SK-N-SH (cell line): Measurements from ENCODE around the gene CCDC102B. TPM values are rescaled to one million over a fixed set of nuclear protein-coding genes. Genes with fewer than 3 reads are reported as not detected.

Experiments used
- CTCF ChIA-PET: fragments of 300-600, 350-600 bp; formaldehyde crosslinking; extraction: SDS; loops from one replicate; lab custom pipeline; 2021; lab: Yijun Ruan, JAX
- POLR2A ChIA-PET: fragments of 350-600 bp; sonication (Branson Sonifier 250); formaldehyde crosslinking; extraction: SDS; loops from one replicate; lab custom pipeline; 2020; ENCODE audit warnings: antibody characterized with exemption, inconsistent platforms; lab: Yijun Ruan, JAX
- DNase-seq: peaks from one replicate; pipeline ENCODE4 v3.0.0; 2012
- H2AFZ ChIP-seq: fragments of 200-600 bp; sonication (generic); 2 replicates; pipeline ENCODE4 v1.8.1; 2016; ENCODE audit warnings: antibody characterized with exemption, mild to moderate bottlenecking, low read depth
- H3F3A ChIP-seq: fragments of 200-600 bp; sonication (generic); replicated peaks from 2 replicates; pipeline ENCODE3; 2016; ENCODE audit warnings: antibody characterized with exemption, mild to moderate bottlenecking; ENCODE audit not compliant: insufficient read depth
- H3K27ac ChIP-seq, 2 experiments: fragments of 200-500 bp in 1 of 2; fragments of 200-600 bp in 1 of 2; sonication (Bioruptor generic) in 1 of 2; sonication (generic), shearing (Covaris generic) in 1 of 2; 2 replicates each; pipeline versions ENCODE4 v1.5.1 to v1.6.1; 2014 to 2016; ENCODE audit warnings: low read depth in 2 of 2, inconsistent platforms in 1 of 2, low read length in 1 of 2, mild to moderate bottlenecking in 1 of 2, mixed read lengths in 1 of 2
- H3K27me3 ChIP-seq: fragments of 200-600 bp; sonication (generic), shearing (Covaris generic); 2 replicates; pipeline ENCODE4 v1.6.1; 2016; ENCODE audit warnings: mixed run types; ENCODE audit not compliant: insufficient read depth
- H3K36me3 ChIP-seq, 2 experiments: fragments of 200-500 bp in 1 of 2; fragments of 200-600 bp in 1 of 2; sonication (Bioruptor generic) in 1 of 2; sonication (generic) in 1 of 2; replicated peaks in 1 of 2; 2 replicates each; pipeline versions ENCODE3 to v1.5.1; 2014 to 2016; ENCODE audit warnings: low read length in 1 of 2, mild to moderate bottlenecking in 1 of 2; ENCODE audit not compliant: insufficient read depth in 2 of 2, control insufficient read depth in 1 of 2
- H3K4me1 ChIP-seq, 2 experiments: fragments of 200-500 bp in 1 of 2; fragments of 200-600 bp in 1 of 2; sonication (Bioruptor generic) in 1 of 2; sonication (generic), shearing (Covaris generic) in 1 of 2; 2 replicates each; pipeline versions ENCODE4 v1.5.1 to v1.6.1; 2014 to 2016; ENCODE audit warnings: low read depth in 1 of 2, low read length in 1 of 2, mixed run types in 1 of 2; ENCODE audit not compliant: insufficient read depth in 2 of 2, control insufficient read depth in 1 of 2
- H3K4me2 ChIP-seq: fragments of 200-600 bp; sonication (generic), shearing (Covaris generic); 2 replicates; pipeline ENCODE4 v1.6.1; 2017; ENCODE audit warnings: mixed run types
- H3K4me3 ChIP-seq, 2 experiments: fragments of 200-500 bp in 1 of 2; fragments of 200-600 bp in 1 of 2; sonication (Bioruptor generic) in 1 of 2; sonication (generic), shearing (Covaris generic) in 1 of 2; 2 replicates each; pipeline versions ENCODE4 v1.5.1 to v1.8.1; 2014 to 2016; ENCODE audit warnings: low read depth in 2 of 2, inconsistent platforms in 1 of 2, low read length in 1 of 2, mild to moderate bottlenecking in 1 of 2, mixed read lengths in 1 of 2, moderate library complexity in 1 of 2
- H3K79me2 ChIP-seq: fragments of 200-600 bp; sonication (generic); 2 replicates; pipeline ENCODE4 v1.8.1; 2017; ENCODE audit warnings: mild to moderate bottlenecking; ENCODE audit not compliant: insufficient read depth
- H3K9ac ChIP-seq: fragments of 200-600 bp; sonication (generic); 2 replicates; pipeline ENCODE4 v1.6.1; 2017; ENCODE audit warnings: mixed run types
- H3K9me2 ChIP-seq: fragments of 200-600 bp; sonication (generic); 2 replicates; pipeline ENCODE4 v1.6.1; 2017; ENCODE audit warnings: mixed run types
- H3K9me3 ChIP-seq: fragments of 200-600 bp; sonication (generic); 2 replicates; pipeline ENCODE4 v1.6.1; 2017; ENCODE audit warnings: mixed run types, mild to moderate bottlenecking, moderate library complexity
- H4K20me1 ChIP-seq: fragments of 200-600 bp; sonication (generic); 2 replicates; pipeline ENCODE4 v1.6.1; 2017; ENCODE audit warnings: mild to moderate bottlenecking, mixed run types; ENCODE audit not compliant: insufficient read depth
- CHD2 ChIP-seq: fragments of 150-350 bp; IDR thresholded peaks from 2 replicates; pipeline ENCODE4 v1.6.1; 2018; ENCODE audit warnings: low read length; ENCODE audit not compliant: partially characterized antibody
- ELF1 ChIP-seq: IDR thresholded peaks from 2 replicates; pipeline ENCODE4 v1.4.0; 2012
- EP300 ChIP-seq, 2 experiments: IDR thresholded peaks; 2 replicates each; pipeline versions ENCODE4 v1.4.0 to v1.6.1; 2012; ENCODE audit warnings: borderline replicate concordance in 1 of 2, low read depth in 1 of 2, low read length in 1 of 2
- EZH2phosphoT487 ChIP-seq: fragments of 200-600 bp; sonication (generic); IDR thresholded peaks from 2 replicates; pipeline ENCODE4 v1.6.1; 2017; ENCODE audit warnings: low read depth, mixed run types, mild to moderate bottlenecking, antibody characterized with exemption, moderate library complexity, borderline replicate concordance
- FOSL2 ChIP-seq: IDR thresholded peaks from 2 replicates; pipeline ENCODE4 v1.4.0; 2012; ENCODE audit warnings: low read depth, mild to moderate bottlenecking, moderate library complexity, borderline replicate concordance
- FOXJ3 ChIP-seq: sonication (generic); formaldehyde crosslinking; IDR thresholded peaks from 2 replicates; pipeline ENCODE4 v1.5.1; 2020; ENCODE audit warnings: mild to moderate bottlenecking, missing genetic modification reagents
- GATA2 ChIP-seq: sonication (generic); formaldehyde crosslinking; IDR thresholded peaks from 2 replicates; pipeline ENCODE4 v1.5.0; 2020; ENCODE audit warnings: mild to moderate bottlenecking, missing genetic modification reagents
- JUND ChIP-seq: IDR thresholded peaks from 2 replicates; pipeline ENCODE4 v1.4.0; 2012
- MAX ChIP-seq: IDR thresholded peaks from 2 replicates; pipeline ENCODE4 v1.4.0; 2012; ENCODE audit warnings: low read depth
- MEF2A ChIP-seq: IDR thresholded peaks from 2 replicates; pipeline ENCODE4 v1.4.0; 2012; ENCODE audit warnings: low read depth, borderline replicate concordance
- MXI1 ChIP-seq: IDR thresholded peaks from 2 replicates; pipeline ENCODE4 v1.6.1; 2012; ENCODE audit warnings: mild to moderate bottlenecking, low read depth, low read length, improper control_type of control experiment
- NFIC ChIP-seq: IDR thresholded peaks from 2 replicates; pipeline ENCODE4 v1.4.0; 2012; ENCODE audit warnings: borderline replicate concordance
- PBX3 ChIP-seq: IDR thresholded peaks from 2 replicates; pipeline ENCODE4; 2012
- POLR2AphosphoS5 ChIP-seq: IDR thresholded peaks from 2 replicates; pipeline ENCODE4 v1.6.1; 2012; ENCODE audit warnings: low read depth, low read length
- RAD21 ChIP-seq: IDR thresholded peaks from 2 replicates; pipeline ENCODE4 v1.6.1; 2012; ENCODE audit warnings: mild to moderate bottlenecking, low read length
- RCOR1 ChIP-seq: fragments of 150-350 bp; IDR thresholded peaks from 2 replicates; pipeline ENCODE4 v1.6.1; 2017; ENCODE audit warnings: antibody characterized with exemption, low read length
- RXRA ChIP-seq: IDR thresholded peaks from 2 replicates; pipeline ENCODE4 v1.4.0; 2012; ENCODE audit warnings: low read depth, mild to moderate bottlenecking, borderline replicate concordance
- SIN3A ChIP-seq: IDR thresholded peaks from 2 replicates; pipeline ENCODE4 v1.6.1; 2012; ENCODE audit warnings: low read depth, mild to moderate bottlenecking, low read length, moderate library complexity, borderline replicate concordance
- SMC3 ChIP-seq: IDR thresholded peaks from 2 replicates; pipeline ENCODE4 v1.6.1; 2012; ENCODE audit warnings: low read depth, low read length, improper control_type of control experiment
- TCF12 ChIP-seq: IDR thresholded peaks from 2 replicates; pipeline ENCODE4 v1.4.0; 2012
- YY1 ChIP-seq: IDR thresholded peaks from 2 replicates; pipeline ENCODE4 v1.4.0; 2012; ENCODE audit warnings: low read depth, mild to moderate bottlenecking
- WGBS: methylation state at CpG from one replicate; pipeline ENCODE4 v1.1.6; 2017; ENCODE audit warnings: low lambda C conversion rate; 5-methylcytosine and 5-hydroxymethylcytosine counted together
- polyA plus RNA-seq, 3 experiments: library from polyadenylated mRNA; depleted of rRNA; stranded (reverse); fragments of >200 nt; gene quantifications; 2 replicates each; pipeline ENCODE4 v1.2.3, GENCODE V29; 2012
- TF ChIP-seq, protein P1 (sequence below): IDR thresholded peaks from 2 replicates; pipeline ENCODE4 v1.4.0; 2012; ENCODE audit warnings: low read depth, borderline replicate concordance
- TF ChIP-seq, protein P2 (sequence below): IDR thresholded peaks from 2 replicates; pipeline ENCODE4 v1.6.1; 2012; ENCODE audit warnings: mild to moderate bottlenecking, low read depth, low read length, moderate library complexity

Gene CCDC102B
- polyA plus RNA-seq, 1 of the 3 experiments (the other 2 are of a cell fraction) = 2.0 TPM

DNA sequence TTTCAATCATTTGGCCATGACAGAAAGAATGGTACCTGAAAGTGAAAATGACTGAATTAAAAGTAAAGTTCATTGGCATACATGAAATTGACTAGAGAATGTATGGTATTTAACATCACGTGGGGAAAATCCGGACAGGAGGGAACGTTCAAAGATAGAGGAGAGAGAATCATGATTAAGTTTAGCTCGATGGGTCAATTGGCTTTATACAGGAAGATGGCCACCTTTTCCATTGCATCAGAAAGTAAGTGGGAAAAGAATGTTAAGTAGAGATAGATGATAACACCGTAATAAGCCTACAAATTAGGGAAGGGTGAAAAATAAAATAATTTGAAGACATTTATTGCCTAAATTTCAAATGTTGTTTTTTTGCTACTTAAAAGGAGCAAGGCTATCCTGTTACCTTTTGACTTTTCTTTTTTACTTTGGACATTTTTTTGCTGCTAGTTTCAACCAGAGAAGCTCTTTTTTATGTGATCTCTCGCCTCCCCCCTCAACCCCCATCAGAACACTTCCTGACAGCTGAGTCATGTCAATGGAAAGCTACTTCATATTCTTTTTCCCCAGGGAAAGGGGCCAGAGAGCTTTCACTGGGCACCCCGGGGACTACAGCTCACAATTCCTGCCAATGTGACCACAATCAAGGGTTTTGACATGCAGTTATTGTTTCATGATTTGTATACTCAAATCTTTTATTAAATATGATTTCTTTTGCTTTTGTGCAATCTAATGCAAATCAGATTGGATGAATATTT lies 767 bp upstream of the CCDC102B start:
- ChIA-PET POLR2A (no interaction called here), CTCF (no interaction called here)
- Histone ChIP-seq H4K20me1 (no peaks in the 10 kb centered on the region), H3K4me3 (peak overlapping the region in 1 of 2 experiments; percentile 54; a peak in 1 of 4 replicates), H3K27ac (peak overlapping the region; percentile 14 to 92; a peak in 3 of 4 replicates), H3K27me3 (no peaks in the 10 kb centered on the region), H3F3A (peaks cover 4% of the 10 kb centered on the region), H3K79me2 (no peaks in the 10 kb centered on the region; the same call in 1 of the 2 replicates), H2AFZ (peak overlapping the region; percentile 81), H3K9ac (peak overlapping the region; percentile 55; the same call in 1 of the 2 replicates), H3K9me2 (no peaks in the 10 kb centered on the region), H3K36me3 (no peaks in the 10 kb centered on the region), H3K9me3 (no peaks in the 10 kb centered on the region), H3K4me2 (peak overlapping the region; percentile 72; the same call in 1 of the 2 replicates), H3K4me1 (peaks cover 3 to 19% of the 10 kb centered on the region in 2 experiments)
- TF ChIP-seq MAX = no peak
- no peak for TF ChIP-seq MEF2A
- TF ChIP-seq FOXJ3 = no peak
- no peak for TF ChIP-seq SIN3A
- TF ChIP-seq, protein P1, sequence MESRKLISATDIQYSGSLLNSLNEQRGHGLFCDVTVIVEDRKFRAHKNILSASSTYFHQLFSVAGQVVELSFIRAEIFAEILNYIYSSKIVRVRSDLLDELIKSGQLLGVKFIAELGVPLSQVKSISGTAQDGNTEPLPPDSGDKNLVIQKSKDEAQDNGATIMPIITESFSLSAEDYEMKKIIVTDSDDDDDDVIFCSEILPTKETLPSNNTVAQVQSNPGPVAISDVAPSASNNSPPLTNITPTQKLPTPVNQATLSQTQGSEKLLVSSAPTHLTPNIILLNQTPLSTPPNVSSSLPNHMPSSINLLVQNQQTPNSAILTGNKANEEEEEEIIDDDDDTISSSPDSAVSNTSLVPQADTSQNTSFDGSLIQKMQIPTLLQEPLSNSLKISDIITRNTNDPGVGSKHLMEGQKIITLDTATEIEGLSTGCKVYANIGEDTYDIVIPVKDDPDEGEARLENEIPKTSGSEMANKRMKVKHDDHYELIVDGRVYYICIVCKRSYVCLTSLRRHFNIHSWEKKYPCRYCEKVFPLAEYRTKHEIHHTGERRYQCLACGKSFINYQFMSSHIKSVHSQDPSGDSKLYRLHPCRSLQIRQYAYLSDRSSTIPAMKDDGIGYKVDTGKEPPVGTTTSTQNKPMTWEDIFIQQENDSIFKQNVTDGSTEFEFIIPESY = no peak
- TF ChIP-seq JUND = peak; percentile 69
- peak; percentile 80 for TF ChIP-seq PBX3
- peak; percentile 68 for TF ChIP-seq FOSL2
- no peak for TF ChIP-seq GATA2
- TF ChIP-seq POLR2AphosphoS5 = no peak
- TF ChIP-seq EP300 (IDR thresholded peaks at IDR 0.05; ENCODE audit: borderline replicate concordance in 1 of 2, low read depth in 1 of 2, low read length in 1 of 2) = peak in 1 of 2 experiments; percentile 54; a peak in 1 of 4 replicates
- no peak for TF ChIP-seq CHD2
- 0 out of 2 replicates have a peak, but pooled peaks have one; percentile 23 for TF ChIP-seq ELF1
- no peak for TF ChIP-seq YY1
- no peak for TF ChIP-seq EZH2phosphoT487
- TF ChIP-seq, protein P2, sequence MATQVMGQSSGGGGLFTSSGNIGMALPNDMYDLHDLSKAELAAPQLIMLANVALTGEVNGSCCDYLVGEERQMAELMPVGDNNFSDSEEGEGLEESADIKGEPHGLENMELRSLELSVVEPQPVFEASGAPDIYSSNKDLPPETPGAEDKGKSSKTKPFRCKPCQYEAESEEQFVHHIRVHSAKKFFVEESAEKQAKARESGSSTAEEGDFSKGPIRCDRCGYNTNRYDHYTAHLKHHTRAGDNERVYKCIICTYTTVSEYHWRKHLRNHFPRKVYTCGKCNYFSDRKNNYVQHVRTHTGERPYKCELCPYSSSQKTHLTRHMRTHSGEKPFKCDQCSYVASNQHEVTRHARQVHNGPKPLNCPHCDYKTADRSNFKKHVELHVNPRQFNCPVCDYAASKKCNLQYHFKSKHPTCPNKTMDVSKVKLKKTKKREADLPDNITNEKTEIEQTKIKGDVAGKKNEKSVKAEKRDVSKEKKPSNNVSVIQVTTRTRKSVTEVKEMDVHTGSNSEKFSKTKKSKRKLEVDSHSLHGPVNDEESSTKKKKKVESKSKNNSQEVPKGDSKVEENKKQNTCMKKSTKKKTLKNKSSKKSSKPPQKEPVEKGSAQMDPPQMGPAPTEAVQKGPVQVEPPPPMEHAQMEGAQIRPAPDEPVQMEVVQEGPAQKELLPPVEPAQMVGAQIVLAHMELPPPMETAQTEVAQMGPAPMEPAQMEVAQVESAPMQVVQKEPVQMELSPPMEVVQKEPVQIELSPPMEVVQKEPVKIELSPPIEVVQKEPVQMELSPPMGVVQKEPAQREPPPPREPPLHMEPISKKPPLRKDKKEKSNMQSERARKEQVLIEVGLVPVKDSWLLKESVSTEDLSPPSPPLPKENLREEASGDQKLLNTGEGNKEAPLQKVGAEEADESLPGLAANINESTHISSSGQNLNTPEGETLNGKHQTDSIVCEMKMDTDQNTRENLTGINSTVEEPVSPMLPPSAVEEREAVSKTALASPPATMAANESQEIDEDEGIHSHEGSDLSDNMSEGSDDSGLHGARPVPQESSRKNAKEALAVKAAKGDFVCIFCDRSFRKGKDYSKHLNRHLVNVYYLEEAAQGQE = no peak
- TF ChIP-seq SMC3 = no peak
- TF ChIP-seq RXRA = no peak
- peak; percentile 42; the same call in 1 of the 2 replicates for TF ChIP-seq NFIC
- TF ChIP-seq MXI1 = no peak
- TF ChIP-seq TCF12 = peak; percentile 51; the same call in 1 of the 2 replicates
- TF ChIP-seq RCOR1 = no peak
- no peak for TF ChIP-seq RAD21
- DNase-seq = no peak
- 39% methylated on average over 7 of the region's 7 CpGs for WGBS
